ENCODE measurements around the gene UBTD1. TPM values are rescaled to one million over a fixed set of nuclear protein-coding genes. Genes with fewer than 3 reads are reported as not detected.

Gene UBTD1
- total and polyA plus RNA-seq, 10 of the 15 experiments (the other 5 are each of a cell fraction or from before 2014, with no cell fraction given), result 0.04 to 1.5 (median 1.2) TPM; not detected in 1

DNA sequence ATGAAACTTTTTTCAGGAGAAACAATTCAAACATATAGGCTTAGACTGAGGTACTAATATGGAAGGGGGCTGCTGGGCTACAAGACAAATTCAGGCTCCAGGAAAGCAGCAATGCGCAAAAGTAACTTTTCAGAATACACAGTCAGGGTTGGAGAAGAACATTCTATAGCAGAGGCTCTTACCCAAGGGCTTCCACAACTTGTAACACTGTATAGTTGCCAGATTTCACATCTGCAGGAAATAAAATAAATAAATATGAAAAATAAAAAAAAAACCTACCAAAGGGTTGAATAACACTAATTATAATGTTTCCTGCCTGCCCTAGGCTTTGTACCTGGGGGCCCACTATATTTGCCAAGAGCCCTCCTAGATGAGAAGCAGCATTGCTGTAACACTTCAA is 14.8 kb upstream of the UBTD1 start (continued):
- TF ChIP-seq, protein P1, sequence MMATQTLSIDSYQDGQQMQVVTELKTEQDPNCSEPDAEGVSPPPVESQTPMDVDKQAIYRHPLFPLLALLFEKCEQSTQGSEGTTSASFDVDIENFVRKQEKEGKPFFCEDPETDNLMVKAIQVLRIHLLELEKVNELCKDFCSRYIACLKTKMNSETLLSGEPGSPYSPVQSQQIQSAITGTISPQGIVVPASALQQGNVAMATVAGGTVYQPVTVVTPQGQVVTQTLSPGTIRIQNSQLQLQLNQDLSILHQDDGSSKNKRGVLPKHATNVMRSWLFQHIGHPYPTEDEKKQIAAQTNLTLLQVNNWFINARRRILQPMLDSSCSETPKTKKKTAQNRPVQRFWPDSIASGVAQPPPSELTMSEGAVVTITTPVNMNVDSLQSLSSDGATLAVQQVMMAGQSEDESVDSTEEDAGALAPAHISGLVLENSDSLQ (IDR thresholded peaks at IDR 0.05), result no peak
- TF ChIP-seq ZBED1 (IDR thresholded peaks at IDR 0.05; ENCODE audit: borderline replicate concordance) (no peak), CBX5 (IDR thresholded peaks at IDR 0.05; ENCODE audit: low read depth) (no peak)

DNA sequence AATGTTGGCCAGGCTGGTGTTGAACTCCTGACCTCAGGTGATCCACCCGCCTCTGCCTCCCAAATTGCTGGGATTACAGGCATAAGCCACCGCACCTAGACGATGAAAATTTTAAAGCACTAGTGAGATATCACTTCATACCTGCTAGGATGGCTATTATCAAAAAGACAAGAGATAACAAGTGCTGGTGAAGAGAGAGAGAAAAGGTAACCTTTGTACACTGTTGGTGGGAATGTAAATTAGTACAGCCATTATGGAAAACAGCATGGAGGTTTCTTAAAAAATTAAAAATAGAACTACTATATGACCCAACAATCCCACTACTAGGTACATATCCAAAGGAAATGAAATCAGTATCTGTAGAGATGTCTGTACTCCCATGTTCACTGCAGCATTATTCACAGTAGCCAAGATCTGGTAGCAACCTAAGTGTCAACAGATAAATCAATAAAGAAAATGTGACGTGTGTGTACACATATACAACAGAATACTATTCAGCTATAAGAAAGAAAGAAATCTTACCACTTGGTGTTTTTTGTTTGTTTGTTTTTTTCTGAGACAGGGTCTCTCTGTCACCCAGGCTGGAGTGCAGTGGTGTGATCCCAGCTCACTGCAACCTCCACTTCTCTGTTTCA is 13.0 kb upstream of the UBTD1 start:
- peaks cover 3 to 6% of the 10 kb centered on the region in 2 experiments; a peak in 3 of 4 replicates for H3K36me3 ChIP-seq (ENCODE audit: control insufficient read depth in 2 of 2, insufficient read depth in 2 of 2, low read length in 1 of 2)
- in situ Hi-C loops (cut with MboI), result no loop called here
- intact Hi-C loops (cut with micrococcal nuclease; ENCODE audit: unreplicated experiment), result no loop called here
- SMC1A ChIA-PET (ENCODE audit: uncharacterized antibody, unreplicated experiment), result no interaction called here
- TF ChIP-seq, protein P2, sequence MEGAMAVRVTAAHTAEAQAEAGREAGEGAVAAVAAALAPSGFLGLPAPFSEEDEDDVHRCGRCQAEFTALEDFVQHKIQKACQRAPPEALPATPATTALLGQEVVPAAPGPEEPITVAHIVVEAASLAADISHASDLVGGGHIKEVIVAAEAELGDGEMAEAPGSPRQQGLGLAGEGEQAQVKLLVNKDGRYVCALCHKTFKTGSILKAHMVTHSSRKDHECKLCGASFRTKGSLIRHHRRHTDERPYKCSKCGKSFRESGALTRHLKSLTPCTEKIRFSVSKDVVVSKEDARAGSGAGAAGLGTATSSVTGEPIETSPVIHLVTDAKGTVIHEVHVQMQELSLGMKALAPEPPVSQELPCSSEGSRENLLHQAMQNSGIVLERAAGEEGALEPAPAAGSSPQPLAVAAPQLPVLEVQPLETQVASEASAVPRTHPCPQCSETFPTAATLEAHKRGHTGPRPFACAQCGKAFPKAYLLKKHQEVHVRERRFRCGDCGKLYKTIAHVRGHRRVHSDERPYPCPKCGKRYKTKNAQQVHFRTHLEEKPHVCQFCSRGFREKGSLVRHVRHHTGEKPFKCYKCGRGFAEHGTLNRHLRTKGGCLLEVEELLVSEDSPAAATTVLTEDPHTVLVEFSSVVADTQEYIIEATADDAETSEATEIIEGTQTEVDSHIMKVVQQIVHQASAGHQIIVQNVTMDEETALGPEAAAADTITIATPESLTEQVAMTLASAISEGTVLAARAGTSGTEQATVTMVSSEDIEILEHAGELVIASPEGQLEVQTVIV (IDR thresholded peaks at IDR 0.05; ENCODE audit: borderline replicate concordance, partially characterized antibody), result no peak
- DNase-seq (ENCODE audit: low read depth, low spot score) (no peak), ATAC-seq (no peak), FAIRE-seq (no peak)
- RAD21 ChIA-PET (ENCODE audit: unreplicated experiment), result no interaction called here
- H3K4me2 ChIP-seq (ENCODE audit: control insufficient read depth, insufficient read depth), result no peak overlapping the region
- H4K20me1 ChIP-seq (ENCODE audit: control insufficient read depth, insufficient read depth), result no peaks in the 10 kb centered on the region
- no peak overlapping the region for H3K27ac ChIP-seq (ENCODE audit: control insufficient read depth, insufficient read depth)
- POLR2A ChIA-PET, result no interaction called here
- H3K27me3 ChIP-seq (replicated peaks in 1 of 2; ENCODE audit: control insufficient read depth in 2 of 2, insufficient read depth in 2 of 2, low read length in 1 of 2), result no peaks in the 10 kb centered on the region
- WGBS (ENCODE audit: insufficient coverage, insufficient replicate concordance, low lambda C conversion rate, missing lambda C conversion rate), result 97% methylated on average over 4 of the region's 4 CpGs
- no peak overlapping the region for H3K4me3 ChIP-seq
- peaks cover 39% of the 10 kb centered on the region for H3K79me2 ChIP-seq (ENCODE audit: control insufficient read depth, insufficient read depth, low read length)
- CTCF ChIA-PET, result interaction anchor here (0.6 kb wide), 1 partner anchor 110 kb away, joined by 3 read pairs; no protein-coding TSS in a partner anchor
- H3K9ac ChIP-seq (ENCODE audit: control insufficient read depth, insufficient read depth, low read length), result no peak overlapping the region
- no peaks in the 10 kb centered on the region for H3K9me3 ChIP-seq (replicated peaks; ENCODE audit: control insufficient read depth, insufficient read depth, low read length)
- no peaks in the 10 kb centered on the region for H3K4me1 ChIP-seq (ENCODE audit: control insufficient read depth, insufficient read depth, low read length)
- H2AFZ ChIP-seq (ENCODE audit: control insufficient read depth, low read depth, low read length), result no peak overlapping the region
- BruUV-seq (replicated peaks), result no TSS peak

Data from GM12878 (cell line).